ENCODE results near the gene TK2.

DNA sequence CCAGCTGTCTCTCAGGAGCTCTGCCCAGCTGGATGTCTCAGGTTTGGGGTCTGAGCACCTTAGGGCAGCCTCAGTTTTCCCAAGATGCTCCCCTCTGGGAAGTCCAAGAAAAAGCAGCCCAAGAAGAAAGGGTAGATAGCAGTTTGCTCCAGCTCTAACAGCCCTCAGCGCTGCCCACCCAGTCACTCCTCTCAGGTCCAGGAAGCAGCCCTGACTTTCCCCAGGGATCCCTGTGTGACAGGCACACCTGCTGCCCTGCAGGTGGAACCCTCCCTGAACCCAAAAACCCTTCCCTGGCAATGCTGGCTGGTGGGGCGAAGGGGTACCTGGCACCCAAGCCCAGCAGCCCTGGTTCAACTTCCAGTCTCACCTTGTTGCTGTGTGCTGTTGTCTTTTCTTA lies 74.7 kb downstream of the TK2 start:
- TF ChIP-seq, protein P1, sequence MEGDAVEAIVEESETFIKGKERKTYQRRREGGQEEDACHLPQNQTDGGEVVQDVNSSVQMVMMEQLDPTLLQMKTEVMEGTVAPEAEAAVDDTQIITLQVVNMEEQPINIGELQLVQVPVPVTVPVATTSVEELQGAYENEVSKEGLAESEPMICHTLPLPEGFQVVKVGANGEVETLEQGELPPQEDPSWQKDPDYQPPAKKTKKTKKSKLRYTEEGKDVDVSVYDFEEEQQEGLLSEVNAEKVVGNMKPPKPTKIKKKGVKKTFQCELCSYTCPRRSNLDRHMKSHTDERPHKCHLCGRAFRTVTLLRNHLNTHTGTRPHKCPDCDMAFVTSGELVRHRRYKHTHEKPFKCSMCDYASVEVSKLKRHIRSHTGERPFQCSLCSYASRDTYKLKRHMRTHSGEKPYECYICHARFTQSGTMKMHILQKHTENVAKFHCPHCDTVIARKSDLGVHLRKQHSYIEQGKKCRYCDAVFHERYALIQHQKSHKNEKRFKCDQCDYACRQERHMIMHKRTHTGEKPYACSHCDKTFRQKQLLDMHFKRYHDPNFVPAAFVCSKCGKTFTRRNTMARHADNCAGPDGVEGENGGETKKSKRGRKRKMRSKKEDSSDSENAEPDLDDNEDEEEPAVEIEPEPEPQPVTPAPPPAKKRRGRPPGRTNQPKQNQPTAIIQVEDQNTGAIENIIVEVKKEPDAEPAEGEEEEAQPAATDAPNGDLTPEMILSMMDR (IDR thresholded peaks at IDR 0.05; ENCODE audit: low read depth, low read length): no peak
- TF ChIP-seq POLR2A (IDR thresholded peaks at IDR 0.05; ENCODE audit: extremely low read depth, insufficient read length): no peak
- TF ChIP-seq, protein P2, sequence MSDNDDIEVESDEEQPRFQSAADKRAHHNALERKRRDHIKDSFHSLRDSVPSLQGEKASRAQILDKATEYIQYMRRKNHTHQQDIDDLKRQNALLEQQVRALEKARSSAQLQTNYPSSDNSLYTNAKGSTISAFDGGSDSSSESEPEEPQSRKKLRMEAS (IDR thresholded peaks at IDR 0.05; ENCODE audit: low read depth, low read length): no peak

All from NB4 (cell line).